ENCODE results near the gene CNTNAP2. TPM values are rescaled to one million over a fixed set of nuclear protein-coding genes. Genes with fewer than 3 reads are reported as not detected.

The CNTNAP2 gene
- total RNA-seq, 1 experiment from 2014 or later: 64.5 TPM

DNA sequence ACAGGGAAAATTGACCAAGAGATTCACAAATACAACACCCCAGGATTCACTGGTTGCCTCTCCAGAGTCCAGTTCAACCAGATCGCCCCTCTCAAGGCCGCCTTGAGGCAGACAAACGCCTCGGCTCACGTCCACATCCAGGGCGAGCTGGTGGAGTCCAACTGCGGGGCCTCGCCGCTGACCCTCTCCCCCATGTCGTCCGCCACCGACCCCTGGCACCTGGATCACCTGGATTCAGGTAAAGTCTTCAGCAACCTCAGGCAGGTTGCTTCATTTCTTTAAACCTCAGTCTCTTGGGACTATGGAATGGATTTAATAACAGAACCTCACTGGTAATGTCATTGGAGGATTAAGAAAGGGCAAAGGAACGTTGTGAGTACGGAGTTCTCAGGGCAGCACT lies 2267.1 kb downstream of the CNTNAP2 start:
- peak overlapping the region in 1 of 3 experiments; percentile 55; a peak in 1 of 7 replicates for H3K27ac Mint-ChIP-seq

More for the DNA sequence above, 2267.1 kb downstream of the CNTNAP2 start:
- H2AFZ ChIP-seq (ENCODE audit: low read length): no peak overlapping the region
- H3K79me2 ChIP-seq (ENCODE audit: insufficient read depth, low read length): no peaks in the 10 kb centered on the region
- Mint-ChIP-seq H3K4me1 (peaks cover 53 to 63% of the 10 kb centered on the region in 2 experiments), H3K27me3 (ENCODE audit: low read depth) (no peaks in the 10 kb centered on the region), H3K36me3 (ENCODE audit: insufficient read depth in 1 of 3, low read depth in 3 of 3) (peaks cover 45 to 59% (median 54%) of the 10 kb centered on the region in 3 experiments; a peak in 6 of 7 replicates), H3K4me3 (no peak overlapping the region), H3K9me3 (peaks cover 5 to 7% of the 10 kb centered on the region in 2 experiments; a peak in 4 of 5 replicates)
- H2BK12ac ChIP-seq (ENCODE audit: insufficient read length, low read depth, low read length): no peak overlapping the region
- no peak overlapping the region for H4K91ac ChIP-seq (ENCODE audit: insufficient read length, low read depth, low read length)
- TF ChIP-seq, protein P1, sequence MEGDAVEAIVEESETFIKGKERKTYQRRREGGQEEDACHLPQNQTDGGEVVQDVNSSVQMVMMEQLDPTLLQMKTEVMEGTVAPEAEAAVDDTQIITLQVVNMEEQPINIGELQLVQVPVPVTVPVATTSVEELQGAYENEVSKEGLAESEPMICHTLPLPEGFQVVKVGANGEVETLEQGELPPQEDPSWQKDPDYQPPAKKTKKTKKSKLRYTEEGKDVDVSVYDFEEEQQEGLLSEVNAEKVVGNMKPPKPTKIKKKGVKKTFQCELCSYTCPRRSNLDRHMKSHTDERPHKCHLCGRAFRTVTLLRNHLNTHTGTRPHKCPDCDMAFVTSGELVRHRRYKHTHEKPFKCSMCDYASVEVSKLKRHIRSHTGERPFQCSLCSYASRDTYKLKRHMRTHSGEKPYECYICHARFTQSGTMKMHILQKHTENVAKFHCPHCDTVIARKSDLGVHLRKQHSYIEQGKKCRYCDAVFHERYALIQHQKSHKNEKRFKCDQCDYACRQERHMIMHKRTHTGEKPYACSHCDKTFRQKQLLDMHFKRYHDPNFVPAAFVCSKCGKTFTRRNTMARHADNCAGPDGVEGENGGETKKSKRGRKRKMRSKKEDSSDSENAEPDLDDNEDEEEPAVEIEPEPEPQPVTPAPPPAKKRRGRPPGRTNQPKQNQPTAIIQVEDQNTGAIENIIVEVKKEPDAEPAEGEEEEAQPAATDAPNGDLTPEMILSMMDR (conservative IDR thresholded peaks at IDR 0.05): no peak
- no peak for DNase-seq
- H3K23me2 ChIP-seq (ENCODE audit: insufficient read length, low read depth, low read length, poor library complexity, severe bottlenecking): no peaks in the 10 kb centered on the region
- H3T11ph ChIP-seq (ENCODE audit: low read length): no peak overlapping the region
- no peak overlapping the region for H3K4ac ChIP-seq (ENCODE audit: low read depth, low read length)
- no peak overlapping the region for H2BK15ac ChIP-seq (ENCODE audit: low read depth, low read length)
- H4K5ac ChIP-seq (ENCODE audit: insufficient read length, low read depth, low read length): no peak overlapping the region
- H3K27me3 ChIP-seq (ENCODE audit: insufficient read depth, low read length): no peaks in the 10 kb centered on the region
- H3K4me2 ChIP-seq (ENCODE audit: insufficient read depth, insufficient read length, low read length): no peak overlapping the region
- H2AK5ac ChIP-seq (ENCODE audit: insufficient read length, low read length): no peak overlapping the region
- no peaks in the 10 kb centered on the region for H4K20me1 ChIP-seq (ENCODE audit: control insufficient read depth, insufficient read depth, insufficient read length)
- H3K56ac ChIP-seq (ENCODE audit: insufficient read length, low read depth, low read length): no peak overlapping the region
- H3K9me3 ChIP-seq (ENCODE audit: control insufficient read depth, low read depth, low read length): no peaks in the 10 kb centered on the region
- no peak overlapping the region for H2BK120ac ChIP-seq (ENCODE audit: low read depth, low read length, poor library complexity, severe bottlenecking)
- no peak overlapping the region for H2BK20ac ChIP-seq (ENCODE audit: low read depth, low read length, poor library complexity, severe bottlenecking)
- no peak overlapping the region for H3K14ac ChIP-seq (ENCODE audit: insufficient read depth, low read length)
- no peak overlapping the region for H3K9ac ChIP-seq (ENCODE audit: extremely low read depth, insufficient read length, low read length)
- H3K27ac ChIP-seq (ENCODE audit: insufficient read length, low read depth, low read length): no peak overlapping the region
- no CpG with 5 or more reads among the region's 14 CpGs for WGBS (ENCODE audit: extremely low coverage, insufficient read length, low lambda C conversion rate)
- H3K4me1 ChIP-seq (ENCODE audit: insufficient read depth, low read length): no peaks in the 10 kb centered on the region; the same call in 1 of the 2 replicates
- H4K8ac ChIP-seq (replicated peaks; ENCODE audit: insufficient read length, low read depth, low read length): no peak overlapping the region
- H3K23ac ChIP-seq (ENCODE audit: insufficient read length, low read depth, low read length): no peak overlapping the region
- no peak overlapping the region for H3K18ac ChIP-seq (ENCODE audit: insufficient read length, low read depth, low read length)
- no peak overlapping the region for H2BK5ac ChIP-seq (ENCODE audit: insufficient read length, low read length)
- no peaks in the 10 kb centered on the region for H3K79me1 ChIP-seq (ENCODE audit: insufficient read depth, low read depth, low read length, poor library complexity, severe bottlenecking)
